NCI-H2196 treated with DMSO at 0.1 percent for 48 hours (cell line): Measurements from ENCODE around the gene KIRREL3.

Experiments used
- DNase-seq: peaks from one replicate; lab custom pipeline; 2025; ENCODE audit not compliant: unreplicated experiment; lab: John Stamatoyannopoulos, UW

Gene KIRREL3

DNA sequence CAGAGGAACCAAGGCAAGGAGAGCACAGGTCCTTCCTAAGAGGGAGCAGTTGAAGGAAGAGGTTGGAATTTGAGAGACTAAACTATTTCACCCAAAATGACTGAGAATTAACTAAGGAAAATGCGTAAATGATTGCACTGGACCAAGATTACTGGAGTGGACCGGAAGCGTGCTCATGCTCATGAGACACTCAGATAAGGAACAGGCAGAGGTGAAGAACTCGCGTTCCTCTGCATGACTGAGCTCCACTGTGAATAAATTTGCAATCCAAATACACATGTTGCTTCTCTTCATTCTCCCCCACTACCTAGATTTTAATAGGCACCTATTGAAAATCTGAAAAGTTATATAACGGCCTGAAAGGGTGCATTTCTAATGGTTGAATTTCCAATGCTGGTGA lies 207.0 kb downstream of the KIRREL3 start:
- DNase-seq, result no peak

GRCh38 chr11:126791991-126792390 lies 208.6 kb downstream of the KIRREL3 start:
- no peak for DNase-seq

- DNase-seq, result no peak
These were observed 209.1 kb downstream of the KIRREL3 start for GRCh38 chr11:126791446-126791845.

DNA sequence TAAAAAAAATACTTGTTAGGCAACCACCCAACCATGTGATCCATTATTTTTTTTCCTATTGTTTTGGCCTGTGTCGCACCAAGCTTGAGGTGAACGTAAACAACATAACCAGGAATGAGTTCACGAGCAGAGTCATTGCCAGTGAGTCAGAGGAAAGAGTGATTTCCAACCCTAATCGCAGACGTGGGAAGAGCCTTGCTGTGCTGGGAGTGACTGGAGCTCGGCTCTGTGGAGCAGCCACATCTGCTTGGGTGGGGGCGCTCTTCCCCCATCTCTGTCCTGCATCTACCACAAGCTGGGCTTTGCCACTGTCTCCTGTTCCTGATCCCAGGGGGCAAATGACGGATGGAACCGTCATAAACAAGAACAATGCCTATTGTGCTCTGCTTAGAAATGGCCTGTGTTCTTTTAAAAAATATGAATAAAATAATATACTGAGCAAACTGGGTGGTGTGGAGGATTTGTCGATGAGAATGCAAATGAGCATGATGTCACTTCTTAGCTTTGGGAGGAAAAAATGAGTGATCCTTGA lies 210.0 kb downstream of the KIRREL3 start:
- DNase-seq, result no peak

GRCh38 chr11:126782810-126783209 lies 217.8 kb downstream of the KIRREL3 start:
- no peak for DNase-seq

DNA sequence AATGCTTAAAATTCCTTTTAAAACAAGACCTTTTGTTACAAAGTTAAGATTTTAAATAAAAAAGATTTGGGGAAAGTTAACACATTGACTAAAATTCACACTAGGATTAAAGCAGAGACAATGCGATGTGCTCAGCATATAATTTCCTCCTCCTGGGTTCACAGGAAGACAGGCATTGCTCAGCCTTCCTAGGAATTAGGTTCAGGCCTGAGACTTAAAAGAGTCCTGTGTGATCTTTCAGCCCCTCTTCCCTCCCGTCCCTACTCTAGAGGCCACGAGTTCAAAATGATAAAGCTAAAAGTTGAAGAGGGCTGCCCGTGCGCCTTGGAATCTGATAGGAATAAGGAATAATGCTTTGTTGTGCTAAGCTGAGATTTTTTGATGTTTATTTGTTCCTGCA lies 218.6 kb downstream of the KIRREL3 start:
- no peak for DNase-seq

- no peak for DNase-seq
These were observed 224.5 kb downstream of the KIRREL3 start for GRCh38 chr11:126776119-126776518.

DNA sequence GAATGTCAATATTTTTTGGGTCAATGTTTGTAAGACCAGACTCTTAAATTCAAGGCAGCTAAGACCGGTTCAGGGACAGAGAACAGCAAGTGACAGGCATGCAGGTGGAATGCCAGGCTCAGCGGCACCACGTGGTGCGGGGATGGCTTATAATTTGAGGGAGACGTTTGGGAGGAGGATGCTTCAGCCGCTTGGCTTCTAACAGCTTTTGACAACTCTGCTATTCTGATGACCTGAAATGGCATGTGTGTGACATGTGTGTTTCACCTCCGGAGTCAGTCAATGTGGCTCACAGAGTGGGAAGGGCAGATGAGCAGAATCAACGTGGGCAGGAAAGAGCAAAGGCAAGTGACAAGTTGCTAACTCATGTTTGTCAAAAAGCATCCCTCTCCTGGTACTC lies 228.3 kb downstream of the KIRREL3 start:
- no peak for DNase-seq

DNA sequence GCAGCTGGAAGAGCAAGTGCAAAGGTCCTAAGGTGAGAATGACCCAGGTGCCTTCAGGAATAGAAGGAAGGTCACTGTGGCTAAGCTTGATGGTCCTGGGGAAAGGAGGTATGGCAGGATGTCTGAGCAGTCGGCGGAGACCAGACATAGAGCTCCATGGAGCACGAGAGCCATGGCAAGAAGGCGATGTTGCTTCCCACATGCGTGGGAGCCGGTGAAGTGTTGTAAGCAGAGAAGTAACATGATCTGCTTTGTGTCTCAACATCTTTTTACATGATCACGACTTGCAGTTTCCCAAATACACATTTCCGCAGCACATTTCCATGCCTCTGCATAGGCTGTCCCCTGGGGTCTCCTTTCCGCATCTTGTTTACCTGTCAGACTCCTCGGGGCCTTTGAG lies 231.9 kb downstream of the KIRREL3 start:
- no peak for DNase-seq

- DNase-seq, result no peak
These were observed 234.1 kb downstream of the KIRREL3 start for GRCh38 chr11:126766440-126766839.

- no peak for DNase-seq
These were observed 235.4 kb downstream of the KIRREL3 start for GRCh38 chr11:126765196-126765595.

DNA sequence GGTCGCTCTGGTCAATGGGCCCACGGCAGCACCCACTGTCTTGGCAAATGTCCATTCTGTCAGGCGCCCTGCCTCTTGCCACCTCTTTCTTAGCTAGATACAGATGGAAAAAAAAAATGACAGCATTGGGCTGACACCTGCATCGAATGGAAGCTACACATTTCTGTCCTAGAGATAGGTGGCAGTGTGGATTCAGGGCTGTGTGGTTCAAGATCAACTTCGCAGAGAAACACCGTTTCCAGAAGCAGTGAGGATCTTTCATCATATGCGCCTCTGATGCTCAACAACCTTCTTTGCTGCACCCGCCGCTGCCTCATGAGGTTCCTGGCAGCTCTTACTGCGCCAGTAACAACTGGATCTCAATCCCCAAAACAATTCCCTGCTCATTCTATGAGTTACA lies 236.3 kb downstream of the KIRREL3 start:
- DNase-seq, result peak; percentile 10

DNA sequence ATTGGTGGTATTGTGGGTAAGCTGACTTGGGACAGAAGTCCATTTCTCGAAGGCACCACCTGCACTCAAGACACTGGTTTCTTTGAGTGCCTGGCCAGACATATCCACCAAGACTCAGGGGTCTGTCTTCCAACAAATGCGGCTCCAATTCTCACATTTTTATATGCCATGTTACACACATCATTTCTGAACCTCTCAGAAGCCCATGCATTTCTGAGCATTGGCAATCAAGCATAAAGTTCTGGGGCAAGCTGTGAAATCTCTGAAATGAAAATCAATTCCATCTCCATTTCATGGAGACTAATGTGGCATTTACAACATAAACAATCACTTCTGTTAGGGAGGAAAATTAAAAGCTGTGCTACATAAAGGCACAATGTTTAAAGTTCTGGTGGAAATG lies 243.7 kb downstream of the KIRREL3 start:
- DNase-seq, result no peak

- no peak for DNase-seq
These were observed 244.1 kb downstream of the KIRREL3 start for GRCh38 chr11:126756421-126756820.

GRCh38 chr11:126755526-126755925 lies 245.0 kb downstream of the KIRREL3 start:
- no peak for DNase-seq

DNA sequence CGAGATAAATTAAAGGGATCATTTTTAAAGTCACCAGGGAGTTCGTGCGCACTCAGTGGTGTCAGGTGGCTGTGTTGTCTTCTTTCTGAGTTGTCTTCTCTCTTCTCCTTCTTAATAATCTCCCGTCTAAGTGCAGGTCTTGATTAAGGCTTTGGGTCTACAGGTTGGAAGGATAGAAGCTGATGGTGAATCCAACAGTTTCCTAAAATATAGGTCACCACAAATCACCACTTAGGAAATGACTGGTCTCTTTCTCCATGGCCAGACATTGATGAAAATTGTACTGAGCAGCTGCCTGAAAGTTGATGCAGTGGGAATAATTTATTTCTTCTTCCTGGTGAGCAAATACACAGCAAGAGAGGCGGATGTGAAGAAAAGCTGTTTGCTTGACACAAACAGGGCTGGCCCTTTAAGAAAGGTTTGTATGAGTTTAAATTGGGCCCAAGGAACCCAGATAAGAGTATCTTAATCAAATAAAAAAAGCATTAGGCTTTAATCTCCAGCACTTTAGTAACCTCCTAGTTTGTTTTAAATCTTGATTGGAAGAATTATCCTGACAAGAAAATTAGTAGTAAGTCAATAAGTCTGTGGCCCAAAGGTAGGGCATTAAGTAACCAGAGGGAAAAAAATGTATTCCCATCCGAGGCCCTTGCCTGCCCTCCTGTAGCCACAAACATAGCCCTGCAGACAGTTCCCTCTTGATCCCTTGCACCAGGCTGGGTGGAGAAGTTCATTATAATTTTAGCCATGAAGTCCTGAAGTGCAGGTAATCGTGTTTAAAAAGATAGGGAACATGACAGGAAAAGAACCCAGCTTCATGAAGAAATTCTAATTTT lies 245.8 kb downstream of the KIRREL3 start:
- DNase-seq, result no peak

GRCh38 chr11:126753990-126754389 lies 246.6 kb downstream of the KIRREL3 start:
- DNase-seq, result no peak

GRCh38 chr11:126751242-126751641 lies 249.3 kb downstream of the KIRREL3 start:
- no peak for DNase-seq

GRCh38 chr11:126748793-126749192 lies 251.8 kb downstream of the KIRREL3 start:
- no peak for DNase-seq

- no peak for DNase-seq
These were observed 252.3 kb downstream of the KIRREL3 start for GRCh38 chr11:126748100-126748791.

- no peak for DNase-seq
These were observed 253.3 kb downstream of the KIRREL3 start for GRCh38 chr11:126747315-126747714.

DNA sequence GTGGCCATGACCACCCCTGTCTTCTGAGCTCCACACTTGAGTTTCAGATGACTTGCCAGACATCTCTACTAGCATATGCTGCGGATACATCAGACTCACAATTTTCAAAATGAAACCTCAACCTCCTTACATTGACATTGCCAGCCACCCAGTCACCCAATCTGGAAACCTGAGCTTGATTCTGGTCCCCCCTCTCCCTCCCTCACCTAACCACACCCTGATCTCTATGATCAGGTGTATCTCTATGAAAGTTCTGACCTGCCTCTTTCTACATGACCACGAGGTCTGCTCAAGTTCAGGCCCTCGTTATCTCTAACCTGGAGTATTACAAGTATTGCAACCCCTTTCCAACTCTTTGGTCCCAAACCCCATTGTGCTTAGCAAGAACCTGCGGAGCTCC lies 254.1 kb downstream of the KIRREL3 start:
- no peak for DNase-seq
